Neural cell (in vitro differentiated cells): ENCODE results near the gene DND1. TPM values are rescaled to one million over a fixed set of nuclear protein-coding genes. Genes with fewer than 3 reads are reported as not detected.
"Not testable (repeated sequence)": the region's sequence is repeated elsewhere in the genome, so short reads cannot be mapped to it uniquely, and the experiment has no call there.

Experiments used
- H2AFZ ChIP-seq: fragments of 200-600, 300-800 bp; sonication (generic), shearing (Covaris generic); 2 replicates; pipeline ENCODE4 v1.6.0; 2014; ENCODE audit warnings: low read depth, mild to moderate bottlenecking, antibody characterized with exemption, low read length, moderate library complexity
- H3F3A ChIP-seq: fragments of 200-600 bp; shearing (Covaris generic); 2 replicates; pipeline ENCODE4 v1.6.1; 2016; ENCODE audit warnings: mild to moderate bottlenecking, moderate library complexity, mixed read lengths, antibody characterized with exemption, low read length; ENCODE audit not compliant: insufficient read depth, poor library complexity, severe bottlenecking
- H3K27ac ChIP-seq: fragments of 200-600, 300-800 bp; sonication (generic), shearing (Covaris generic); 2 replicates; pipeline ENCODE4 v1.5.1; 2014; ENCODE audit warnings: mild to moderate bottlenecking, low read length, moderate library complexity
- H3K27me3 ChIP-seq: fragments of 300-800, 200-600 bp; sonication (generic), shearing (Covaris generic); 2 replicates; pipeline ENCODE4 v1.6.0; 2014; ENCODE audit warnings: mild to moderate bottlenecking, low read depth, low read length, moderate library complexity; ENCODE audit not compliant: insufficient read depth
- H3K36me3 ChIP-seq: fragments of 300-800, 200-600 bp; sonication (generic), shearing (Covaris generic); 2 replicates; pipeline ENCODE4 v1.5.1; 2014; ENCODE audit warnings: mild to moderate bottlenecking, antibody characterized with exemption, low read length, moderate library complexity; ENCODE audit not compliant: insufficient read depth
- H3K4me2 ChIP-seq: fragments of 300-800, 200-600 bp; sonication (generic), shearing (Covaris generic); 2 replicates; pipeline ENCODE4 v1.6.0; 2014; ENCODE audit warnings: mild to moderate bottlenecking, low read length
- H3K4me3 ChIP-seq: fragments of 300-800, 200-600 bp; sonication (generic), shearing (Covaris generic); 2 replicates; pipeline ENCODE4 v1.5.1; 2014; ENCODE audit warnings: mild to moderate bottlenecking, low read length, moderate library complexity
- H3K79me2 ChIP-seq: fragments of 200-600 bp; shearing (Covaris generic); replicated peaks from 2 replicates; pipeline ENCODE4 v1.6.0; 2014; ENCODE audit warnings: mild to moderate bottlenecking, low read length, moderate library complexity; ENCODE audit not compliant: insufficient read depth
- H3K9ac ChIP-seq: fragments of 300-800, 200-600 bp; sonication (generic), shearing (Covaris generic); 2 replicates; pipeline ENCODE4 v1.6.1; 2016; ENCODE audit warnings: mild to moderate bottlenecking, low read length, mixed read lengths
- H3K9me2 ChIP-seq: fragments of 200-600 bp; shearing (Covaris generic); 2 replicates; pipeline ENCODE4 v1.6.1; 2016; ENCODE audit warnings: mild to moderate bottlenecking, low read length, mixed read lengths; ENCODE audit not compliant: insufficient read depth
- H3K9me3 ChIP-seq: fragments of 200-600, 300-800 bp; sonication (generic), shearing (Covaris generic); 2 replicates; pipeline ENCODE4 v1.6.1; 2016; ENCODE audit warnings: mild to moderate bottlenecking, mixed run types, low read length, moderate library complexity, mixed read lengths
- H4K20me1 ChIP-seq: fragments of 200-600 bp; shearing (Covaris generic); 2 replicates; pipeline ENCODE4 v1.6.1; 2016; ENCODE audit warnings: mild to moderate bottlenecking, mixed run types; ENCODE audit not compliant: insufficient read depth
- EP300 ChIP-seq: fragments of 450-650 bp; conservative IDR thresholded peaks from 2 replicates; pipeline ENCODE4 v1.6.1; 2014; ENCODE audit warnings: antibody characterized with exemption, mild to moderate bottlenecking, moderate library complexity; ENCODE audit not compliant: poor library complexity, severe bottlenecking
- EZH2 ChIP-seq: fragments of 200-600, 300-800 bp; shearing (Covaris generic), sonication (generic); IDR thresholded peaks from 2 replicates; pipeline ENCODE4 v1.6.1; 2014; ENCODE audit warnings: antibody characterized with exemption, low read length, borderline replicate concordance, mild to moderate bottlenecking; ENCODE audit not compliant: insufficient read depth, poor library complexity, severe bottlenecking
- MXI1 ChIP-seq: fragments of 450-650 bp; conservative IDR thresholded peaks from 2 replicates; pipeline ENCODE4 v1.6.1; 2014; ENCODE audit warnings: antibody characterized with exemption, mild to moderate bottlenecking; ENCODE audit not compliant: poor library complexity, severe bottlenecking
- POLR2AphosphoS5 ChIP-seq: IDR thresholded peaks from 2 replicates; pipeline ENCODE4 v1.6.1; 2012
- RAD21 ChIP-seq: fragments of 450-650 bp; conservative IDR thresholded peaks from 2 replicates; pipeline ENCODE4 v1.6.1; 2014; ENCODE audit warnings: antibody characterized with exemption, mild to moderate bottlenecking, moderate library complexity
- REST ChIP-seq: IDR thresholded peaks from 2 replicates; pipeline ENCODE4 v1.6.1; 2012; ENCODE audit warnings: borderline replicate concordance
- SMC3 ChIP-seq: fragments of 450-650 bp; conservative IDR thresholded peaks from 2 replicates; pipeline ENCODE4 v1.6.1; 2014; ENCODE audit warnings: antibody characterized with exemption, mild to moderate bottlenecking, moderate library complexity; ENCODE audit not compliant: poor library complexity
- TAF1 ChIP-seq: IDR thresholded peaks from 2 replicates; pipeline ENCODE4 v1.6.1; 2012; ENCODE audit warnings: low read depth
- polyA plus RNA-seq: library from polyadenylated mRNA; depleted of rRNA; stranded (reverse); fragments of >200 nt; gene quantifications from 2 replicates; pipeline ENCODE4 v1.2.3, GENCODE V29; 2014
- TF ChIP-seq, protein P1 (sequence below): fragments of 450-650 bp; IDR thresholded peaks from 2 replicates; pipeline ENCODE4 v1.5.1; 2014; ENCODE audit warnings: antibody characterized with exemption, mild to moderate bottlenecking, moderate library complexity; ENCODE audit not compliant: poor library complexity, severe bottlenecking

The DND1 gene
- polyA plus RNA-seq, 1 donor from 2014 or later: 4.4 TPM

GRCh38 chr5:140628711-140629110, 44.7 kb downstream of the DND1 start:
- H3K9me2 ChIP-seq: no peaks in the 10 kb centered on the region
- H3K4me3 ChIP-seq: no peak overlapping the region
- no peak overlapping the region for H3K9ac ChIP-seq
- TF ChIP-seq EZH2 (no peak), EP300 (no peak), RAD21 (no peak), REST (no peak), TAF1 (no peak), MXI1 (no peak), POLR2AphosphoS5 (no peak), SMC3 (no peak)
- TF ChIP-seq, protein P1, sequence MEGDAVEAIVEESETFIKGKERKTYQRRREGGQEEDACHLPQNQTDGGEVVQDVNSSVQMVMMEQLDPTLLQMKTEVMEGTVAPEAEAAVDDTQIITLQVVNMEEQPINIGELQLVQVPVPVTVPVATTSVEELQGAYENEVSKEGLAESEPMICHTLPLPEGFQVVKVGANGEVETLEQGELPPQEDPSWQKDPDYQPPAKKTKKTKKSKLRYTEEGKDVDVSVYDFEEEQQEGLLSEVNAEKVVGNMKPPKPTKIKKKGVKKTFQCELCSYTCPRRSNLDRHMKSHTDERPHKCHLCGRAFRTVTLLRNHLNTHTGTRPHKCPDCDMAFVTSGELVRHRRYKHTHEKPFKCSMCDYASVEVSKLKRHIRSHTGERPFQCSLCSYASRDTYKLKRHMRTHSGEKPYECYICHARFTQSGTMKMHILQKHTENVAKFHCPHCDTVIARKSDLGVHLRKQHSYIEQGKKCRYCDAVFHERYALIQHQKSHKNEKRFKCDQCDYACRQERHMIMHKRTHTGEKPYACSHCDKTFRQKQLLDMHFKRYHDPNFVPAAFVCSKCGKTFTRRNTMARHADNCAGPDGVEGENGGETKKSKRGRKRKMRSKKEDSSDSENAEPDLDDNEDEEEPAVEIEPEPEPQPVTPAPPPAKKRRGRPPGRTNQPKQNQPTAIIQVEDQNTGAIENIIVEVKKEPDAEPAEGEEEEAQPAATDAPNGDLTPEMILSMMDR: no peak
- H3K4me2 ChIP-seq: no peak overlapping the region
- H4K20me1 ChIP-seq: no peaks in the 10 kb centered on the region
- no peaks in the 10 kb centered on the region for H3F3A ChIP-seq
- no peaks in the 10 kb centered on the region for H3K36me3 ChIP-seq
- H3K9me3 ChIP-seq: no peaks in the 10 kb centered on the region
- H2AFZ ChIP-seq: no peak overlapping the region
- no peaks in the 10 kb centered on the region for H3K79me2 ChIP-seq
- no peak overlapping the region for H3K27ac ChIP-seq
- H3K27me3 ChIP-seq: no peaks in the 10 kb centered on the region

DNA sequence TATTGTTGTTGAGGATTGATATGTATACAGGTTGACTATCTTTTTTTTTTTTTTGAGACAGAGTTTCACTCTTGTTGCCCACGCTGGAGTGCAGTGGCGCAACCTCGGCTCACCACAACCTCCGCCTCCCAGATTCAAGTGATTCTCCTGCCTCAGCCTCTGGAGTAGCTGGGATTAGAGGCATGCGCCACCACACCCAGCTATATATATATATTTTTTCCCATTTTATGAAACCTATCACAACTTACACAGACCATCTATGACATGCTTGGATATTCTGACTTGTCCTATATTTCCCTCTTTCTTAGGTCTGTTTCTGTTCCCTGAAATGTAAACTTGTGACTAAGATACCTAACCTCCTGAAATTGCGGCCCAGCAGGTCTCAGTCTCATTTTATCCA, 45.4 kb downstream of the DND1 start:
- H3K79me2 ChIP-seq: no peaks in the 10 kb centered on the region
- no peak for TF ChIP-seq TAF1
- TF ChIP-seq, protein P1: no peak
- TF ChIP-seq SMC3: no peak
- TF ChIP-seq EP300: no peak
- no peak for TF ChIP-seq MXI1
- no peak for TF ChIP-seq RAD21
- TF ChIP-seq EZH2: no peak
- TF ChIP-seq POLR2AphosphoS5: no peak
- no peak for TF ChIP-seq REST
- no peaks in the 10 kb centered on the region for H3K9me3 ChIP-seq
- no peaks in the 10 kb centered on the region for H3K27me3 ChIP-seq
- H3K27ac ChIP-seq: no peak overlapping the region
- H3K9me2 ChIP-seq: no peaks in the 10 kb centered on the region
- no peaks in the 10 kb centered on the region for H4K20me1 ChIP-seq
- no peak overlapping the region for H2AFZ ChIP-seq
- H3K36me3 ChIP-seq: no peaks in the 10 kb centered on the region
- no peak overlapping the region for H3K4me2 ChIP-seq
- no peak overlapping the region for H3K4me3 ChIP-seq
- H3K9ac ChIP-seq: no peak overlapping the region
- H3F3A ChIP-seq: no peaks in the 10 kb centered on the region

DNA sequence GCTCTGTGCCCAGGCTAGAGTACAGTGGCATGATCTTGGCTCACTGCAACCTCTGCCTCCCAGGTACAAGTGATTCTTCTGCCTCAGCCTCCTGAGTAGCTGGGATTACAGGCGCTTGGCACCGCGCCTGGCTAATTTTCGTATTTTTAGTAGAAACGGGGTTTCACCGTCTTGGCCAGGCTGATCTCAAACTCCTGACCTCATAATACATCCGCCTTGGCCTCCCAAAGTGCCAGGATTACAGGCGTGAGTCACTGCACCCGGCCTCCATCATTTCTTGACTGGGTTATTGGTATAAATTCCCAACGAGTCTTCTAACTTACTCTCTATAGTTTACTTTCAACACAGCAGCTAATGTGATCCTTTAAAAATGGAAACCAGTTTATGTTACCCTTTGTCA, 48.5 kb downstream of the DND1 start:
- not testable (repeated sequence) for H3F3A ChIP-seq, H4K20me1 ChIP-seq, H3K9me3 ChIP-seq, H3K4me3 ChIP-seq, H3K36me3 ChIP-seq, H3K4me2 ChIP-seq, H3K9ac ChIP-seq, H2AFZ ChIP-seq, H3K9me2 ChIP-seq, H3K27ac ChIP-seq, H3K27me3 ChIP-seq, H3K79me2 ChIP-seq
